HepG2 (cell line): Measurements from ENCODE around the gene CEBPB. TPM values are rescaled to one million over a fixed set of nuclear protein-coding genes. Genes with fewer than 3 reads are reported as not detected.

Source experiments
- ATAD3A ChIP-seq: sonication (generic); formaldehyde crosslinking; IDR thresholded peaks from 2 replicates; pipeline ENCODE4 v1.4.0; 2020; ENCODE audit warnings: missing genetic modification reagents
- BCL6 ChIP-seq: IDR thresholded peaks from 2 replicates; pipeline ENCODE4 v1.6.1; 2016; ENCODE audit warnings: missing genetic modification reagents, missing compliant biosample characterization
- CBFB ChIP-seq: sonication (generic); formaldehyde crosslinking; IDR thresholded peaks from 2 replicates; pipeline ENCODE4 v1.4.0; 2020; ENCODE audit warnings: missing genetic modification reagents
- CBX2 ChIP-seq, 2 experiments: fragments of 200-600 bp in 1 of 2; sonication (generic); formaldehyde crosslinking in 1 of 2; IDR thresholded peaks; 2 replicates each; pipeline versions ENCODE4 v1.7.0 to v1.8.1; 2018 to 2022; ENCODE audit warnings: low read depth in 2 of 2, low read length in 1 of 2, mild to moderate bottlenecking in 1 of 2, missing genetic modification reagents in 1 of 2
- CBX5 ChIP-seq: sonication (generic); formaldehyde crosslinking; IDR thresholded peaks from 2 replicates; pipeline ENCODE4 v1.4.0; 2020; ENCODE audit warnings: missing genetic modification reagents, borderline replicate concordance
- FOXA3 ChIP-seq: IDR thresholded peaks from 2 replicates; pipeline ENCODE4 v1.6.1; 2016; ENCODE audit warnings: missing genetic modification reagents, missing compliant biosample characterization
- GABPB1 ChIP-seq: IDR thresholded peaks from 2 replicates; pipeline ENCODE4 v1.6.1; 2016; ENCODE audit warnings: mild to moderate bottlenecking, missing genetic modification reagents, moderate library complexity, missing compliant biosample characterization
- GATAD2A ChIP-seq: IDR thresholded peaks from 2 replicates; pipeline ENCODE4 v1.6.1; 2016
- HNRNPH1 ChIP-seq: fragments of 200-400 bp; formaldehyde crosslinking; optimal IDR thresholded peaks from 2 replicates; pipeline ENCODE3; 2017; ENCODE audit warnings: mild to moderate bottlenecking, low read depth, low read length
- KLF13 ChIP-seq: sonication (generic); formaldehyde crosslinking; IDR thresholded peaks from 2 replicates; pipeline ENCODE4 v1.4.0; 2020; ENCODE audit warnings: mild to moderate bottlenecking, missing genetic modification reagents
- KMT2A ChIP-seq: sonication (generic); formaldehyde crosslinking; IDR thresholded peaks from 2 replicates; pipeline ENCODE4 v1.4.0; 2020; ENCODE audit warnings: missing genetic modification reagents
- NFE2L2 ChIP-seq: fragments of 150-350 bp; IDR thresholded peaks from 2 replicates; pipeline ENCODE4 v1.6.1; 2014; ENCODE audit warnings: low read length
- RFX1 ChIP-seq: fragments of 450-650 bp; IDR thresholded peaks from 2 replicates; pipeline ENCODE4 v1.6.1; 2017
- RFXANK ChIP-seq: IDR thresholded peaks from 2 replicates; pipeline ENCODE4 v1.6.1; 2016
- TEAD3 ChIP-seq: optimal IDR thresholded peaks from 2 replicates; pipeline ENCODE3; 2016; ENCODE audit warnings: borderline replicate concordance
- ZKSCAN1 ChIP-seq: fragments of 150-350 bp; IDR thresholded peaks from 2 replicates; pipeline ENCODE4 v1.6.1; 2014; ENCODE audit warnings: low read length
- ZNF30 ChIP-seq: sonication (generic); formaldehyde crosslinking; IDR thresholded peaks from 2 replicates; pipeline ENCODE4 v1.5.0; 2020; ENCODE audit warnings: mild to moderate bottlenecking, missing genetic modification reagents
- ZNF432 ChIP-seq: sonication (generic); formaldehyde crosslinking; IDR thresholded peaks from 2 replicates; pipeline ENCODE4 v1.5.0; 2020; ENCODE audit warnings: missing genetic modification reagents, mild to moderate bottlenecking, borderline replicate concordance
- ZNF446 ChIP-seq: sonication (generic); formaldehyde crosslinking; IDR thresholded peaks from 2 replicates; pipeline ENCODE4 v1.5.0; 2020; ENCODE audit warnings: mild to moderate bottlenecking, missing genetic modification reagents
- polyA plus RNA-seq, 8 experiments: library from polyadenylated mRNA; depleted of rRNA in 3 of 8; stranded (reverse) in 7 of 8; unstranded in 1 of 8; fragments of >200 nt; fragmentation: Illumina TruSeq in 4 of 8; extraction: Trizol in 4 of 8; gene quantifications; 2 replicates each; pipeline versions ENCODE4 v1.2.1 to v1.2.3, GENCODE V29; 2011 to 2016; ENCODE audit warnings: low read depth in 4 of 8, missing spikeins in 1 of 8, mixed read lengths in 1 of 8; ENCODE audit not compliant: insufficient read depth in 1 of 8
- total RNA-seq, 5 experiments: library from RNA; depleted of rRNA; stranded (reverse); fragments of >200 nt; fragmentation: Illumina TruSeq; extraction: Trizol; gene quantifications; 2 replicates each; pipeline ENCODE4 v1.2.3, GENCODE V29; 2016; ENCODE audit warnings: low read depth in 1 of 5
- TF ChIP-seq, protein P1 (sequence below): sonication (generic); formaldehyde crosslinking; conservative IDR thresholded peaks from 2 replicates; pipeline ENCODE4 v1.8.0; 2022; ENCODE audit warnings: mild to moderate bottlenecking, moderate library complexity, missing genetic modification reagents
- TF ChIP-seq, protein P2 (sequence below): IDR thresholded peaks from 2 replicates; pipeline ENCODE4 v1.6.1; 2016; ENCODE audit warnings: mild to moderate bottlenecking
- TF ChIP-seq, protein P3 (sequence below): sonication (generic); formaldehyde crosslinking; IDR thresholded peaks from 2 replicates; pipeline ENCODE4 v1.8.1; 2023; ENCODE audit warnings: mild to moderate bottlenecking, missing genetic modification reagents
- TF ChIP-seq, protein P4 (sequence below): sonication (generic); formaldehyde crosslinking; IDR thresholded peaks from 2 replicates; pipeline ENCODE4 v1.5.0; 2020; ENCODE audit warnings: mild to moderate bottlenecking, missing genetic modification reagents
- TF ChIP-seq, protein P5 (sequence below): sonication (generic); formaldehyde crosslinking; IDR thresholded peaks from 2 replicates; pipeline ENCODE4 v1.4.0; 2020; ENCODE audit warnings: missing genetic modification reagents

The CEBPB gene
- total and polyA plus RNA-seq, 2 of the 13 experiments (the other 11 are each of a cell fraction or from before 2014, with no cell fraction given), result 18.5 to 28.2 TPM

DNA sequence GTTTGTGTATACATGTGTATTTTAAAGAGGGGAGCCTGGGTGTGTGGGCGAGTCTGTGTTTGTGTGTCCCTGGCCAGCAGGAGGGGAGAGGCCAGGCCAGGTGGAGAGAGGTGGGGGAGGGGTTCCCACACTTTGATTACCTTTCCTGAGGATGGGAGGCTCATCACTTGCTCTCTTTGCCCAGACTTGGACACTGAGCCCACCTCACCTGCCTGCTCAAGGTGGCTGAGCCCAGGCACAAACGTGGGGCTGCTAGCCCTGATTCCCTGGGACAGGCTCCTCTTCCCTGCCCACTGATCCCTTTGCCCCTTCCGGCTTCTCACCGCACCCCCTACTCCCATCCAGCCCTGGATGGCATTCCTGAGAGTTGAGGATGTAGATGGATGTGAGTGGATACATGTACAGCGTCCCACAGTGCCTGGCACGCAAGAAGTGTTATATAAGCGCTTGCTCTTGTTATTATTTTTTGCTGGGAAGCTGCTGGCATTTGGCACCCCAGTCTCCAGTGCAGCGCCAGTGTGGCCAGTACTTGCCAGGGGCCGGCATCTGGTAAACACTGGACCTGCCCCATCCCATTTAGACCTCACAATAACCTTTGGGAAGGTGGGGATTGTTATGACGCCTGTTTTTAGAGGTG is 2.7 kb downstream of the CEBPB start (continued):
- TF ChIP-seq ZNF446 (CRISPR knock-in tag) (no peak), BCL6 (CRISPR knock-in tag) (0 out of 2 replicates have a peak, but pooled peaks have one; percentile 7), CBX5 (CRISPR knock-in tag) (no peak; the same call in 1 of the 2 replicates), GATAD2A (CRISPR knock-in tag) (peak; percentile 14), ZNF432 (CRISPR knock-in tag) (no peak), ZKSCAN1 (no peak), HNRNPH1 (peak; percentile 86), FOXA3 (CRISPR knock-in tag) (0 out of 2 replicates have a peak, but pooled peaks have one; percentile 4), KMT2A (CRISPR knock-in tag) (no peak; the same call in 1 of the 2 replicates), CBFB (CRISPR knock-in tag) (peak; percentile 45; the same call in 1 of the 2 replicates), TEAD3 (CRISPR knock-in tag) (no peak), GABPB1 (CRISPR knock-in tag) (peak; percentile 59), ATAD3A (no peak), ZNF30 (CRISPR knock-in tag) (no peak), NFE2L2 (no peak), CBX2 (IDR thresholded peaks at IDR 0.05; ENCODE audit: low read depth, low read length) (no peak), CBX2 (CRISPR knock-in tag; IDR thresholded peaks at IDR 0.05; ENCODE audit: low read depth) (peak; percentile 59; the same call in 1 of the 2 replicates), RFXANK (CRISPR knock-in tag) (no peak), RFX1 (no peak), KLF13 (CRISPR knock-in tag) (no peak)
- TF ChIP-seq, protein P1, sequence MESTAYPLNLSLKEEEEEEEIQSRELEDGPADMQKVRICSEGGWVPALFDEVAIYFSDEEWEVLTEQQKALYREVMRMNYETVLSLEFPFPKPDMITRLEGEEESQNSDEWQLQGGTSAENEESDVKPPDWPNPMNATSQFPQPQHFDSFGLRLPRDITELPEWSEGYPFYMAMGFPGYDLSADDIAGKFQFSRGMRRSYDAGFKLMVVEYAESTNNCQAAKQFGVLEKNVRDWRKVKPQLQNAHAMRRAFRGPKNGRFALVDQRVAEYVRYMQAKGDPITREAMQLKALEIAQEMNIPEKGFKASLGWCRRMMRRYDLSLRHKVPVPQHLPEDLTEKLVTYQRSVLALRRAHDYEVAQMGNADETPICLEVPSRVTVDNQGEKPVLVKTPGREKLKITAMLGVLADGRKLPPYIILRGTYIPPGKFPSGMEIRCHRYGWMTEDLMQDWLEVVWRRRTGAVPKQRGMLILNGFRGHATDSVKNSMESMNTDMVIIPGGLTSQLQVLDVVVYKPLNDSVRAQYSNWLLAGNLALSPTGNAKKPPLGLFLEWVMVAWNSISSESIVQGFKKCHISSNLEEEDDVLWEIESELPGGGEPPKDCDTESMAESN (CRISPR knock-in tag), result peak; percentile 43; the same call in 1 of the 2 replicates
- TF ChIP-seq, protein P2, sequence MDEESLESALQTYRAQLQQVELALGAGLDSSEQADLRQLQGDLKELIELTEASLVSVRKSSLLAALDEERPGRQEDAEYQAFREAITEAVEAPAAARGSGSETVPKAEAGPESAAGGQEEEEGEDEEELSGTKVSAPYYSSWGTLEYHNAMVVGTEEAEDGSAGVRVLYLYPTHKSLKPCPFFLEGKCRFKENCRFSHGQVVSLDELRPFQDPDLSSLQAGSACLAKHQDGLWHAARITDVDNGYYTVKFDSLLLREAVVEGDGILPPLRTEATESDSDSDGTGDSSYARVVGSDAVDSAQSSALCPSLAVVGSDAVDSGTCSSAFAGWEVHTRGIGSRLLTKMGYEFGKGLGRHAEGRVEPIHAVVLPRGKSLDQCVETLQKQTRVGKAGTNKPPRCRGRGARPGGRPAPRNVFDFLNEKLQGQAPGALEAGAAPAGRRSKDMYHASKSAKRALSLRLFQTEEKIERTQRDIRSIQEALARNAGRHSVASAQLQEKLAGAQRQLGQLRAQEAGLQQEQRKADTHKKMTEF (CRISPR knock-in tag), result no peak; the same call in 1 of the 2 replicates
- TF ChIP-seq, protein P3, sequence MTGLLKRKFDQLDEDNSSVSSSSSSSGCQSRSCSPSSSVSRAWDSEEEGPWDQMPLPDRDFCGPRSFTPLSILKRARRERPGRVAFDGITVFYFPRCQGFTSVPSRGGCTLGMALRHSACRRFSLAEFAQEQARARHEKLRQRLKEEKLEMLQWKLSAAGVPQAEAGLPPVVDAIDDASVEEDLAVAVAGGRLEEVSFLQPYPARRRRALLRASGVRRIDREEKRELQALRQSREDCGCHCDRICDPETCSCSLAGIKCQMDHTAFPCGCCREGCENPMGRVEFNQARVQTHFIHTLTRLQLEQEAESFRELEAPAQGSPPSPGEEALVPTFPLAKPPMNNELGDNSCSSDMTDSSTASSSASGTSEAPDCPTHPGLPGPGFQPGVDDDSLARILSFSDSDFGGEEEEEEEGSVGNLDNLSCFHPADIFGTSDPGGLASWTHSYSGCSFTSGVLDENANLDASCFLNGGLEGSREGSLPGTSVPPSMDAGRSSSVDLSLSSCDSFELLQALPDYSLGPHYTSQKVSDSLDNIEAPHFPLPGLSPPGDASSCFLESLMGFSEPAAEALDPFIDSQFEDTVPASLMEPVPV (CRISPR knock-in tag), result no peak; the same call in 1 of the 2 replicates
- TF ChIP-seq, protein P4, sequence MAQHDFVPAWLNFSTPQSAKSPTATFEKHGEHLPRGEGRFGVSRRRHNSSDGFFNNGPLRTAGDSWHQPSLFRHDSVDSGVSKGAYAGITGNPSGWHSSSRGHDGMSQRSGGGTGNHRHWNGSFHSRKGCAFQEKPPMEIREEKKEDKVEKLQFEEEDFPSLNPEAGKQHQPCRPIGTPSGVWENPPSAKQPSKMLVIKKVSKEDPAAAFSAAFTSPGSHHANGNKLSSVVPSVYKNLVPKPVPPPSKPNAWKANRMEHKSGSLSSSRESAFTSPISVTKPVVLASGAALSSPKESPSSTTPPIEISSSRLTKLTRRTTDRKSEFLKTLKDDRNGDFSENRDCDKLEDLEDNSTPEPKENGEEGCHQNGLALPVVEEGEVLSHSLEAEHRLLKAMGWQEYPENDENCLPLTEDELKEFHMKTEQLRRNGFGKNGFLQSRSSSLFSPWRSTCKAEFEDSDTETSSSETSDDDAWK (CRISPR knock-in tag), result no peak
- TF ChIP-seq, protein P5, sequence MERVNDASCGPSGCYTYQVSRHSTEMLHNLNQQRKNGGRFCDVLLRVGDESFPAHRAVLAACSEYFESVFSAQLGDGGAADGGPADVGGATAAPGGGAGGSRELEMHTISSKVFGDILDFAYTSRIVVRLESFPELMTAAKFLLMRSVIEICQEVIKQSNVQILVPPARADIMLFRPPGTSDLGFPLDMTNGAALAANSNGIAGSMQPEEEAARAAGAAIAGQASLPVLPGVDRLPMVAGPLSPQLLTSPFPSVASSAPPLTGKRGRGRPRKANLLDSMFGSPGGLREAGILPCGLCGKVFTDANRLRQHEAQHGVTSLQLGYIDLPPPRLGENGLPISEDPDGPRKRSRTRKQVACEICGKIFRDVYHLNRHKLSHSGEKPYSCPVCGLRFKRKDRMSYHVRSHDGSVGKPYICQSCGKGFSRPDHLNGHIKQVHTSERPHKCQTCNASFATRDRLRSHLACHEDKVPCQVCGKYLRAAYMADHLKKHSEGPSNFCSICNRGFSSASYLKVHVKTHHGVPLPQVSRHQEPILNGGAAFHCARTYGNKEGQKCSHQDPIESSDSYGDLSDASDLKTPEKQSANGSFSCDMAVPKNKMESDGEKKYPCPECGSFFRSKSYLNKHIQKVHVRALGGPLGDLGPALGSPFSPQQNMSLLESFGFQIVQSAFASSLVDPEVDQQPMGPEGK (CRISPR knock-in tag), result no peak
